ENCODE measurements around the gene BBS10.
"Not testable (repeated sequence)": the region's sequence is repeated elsewhere in the genome, so short reads cannot be mapped to it uniquely, and the experiment has no call there.

BBS10 gene

DNA sequence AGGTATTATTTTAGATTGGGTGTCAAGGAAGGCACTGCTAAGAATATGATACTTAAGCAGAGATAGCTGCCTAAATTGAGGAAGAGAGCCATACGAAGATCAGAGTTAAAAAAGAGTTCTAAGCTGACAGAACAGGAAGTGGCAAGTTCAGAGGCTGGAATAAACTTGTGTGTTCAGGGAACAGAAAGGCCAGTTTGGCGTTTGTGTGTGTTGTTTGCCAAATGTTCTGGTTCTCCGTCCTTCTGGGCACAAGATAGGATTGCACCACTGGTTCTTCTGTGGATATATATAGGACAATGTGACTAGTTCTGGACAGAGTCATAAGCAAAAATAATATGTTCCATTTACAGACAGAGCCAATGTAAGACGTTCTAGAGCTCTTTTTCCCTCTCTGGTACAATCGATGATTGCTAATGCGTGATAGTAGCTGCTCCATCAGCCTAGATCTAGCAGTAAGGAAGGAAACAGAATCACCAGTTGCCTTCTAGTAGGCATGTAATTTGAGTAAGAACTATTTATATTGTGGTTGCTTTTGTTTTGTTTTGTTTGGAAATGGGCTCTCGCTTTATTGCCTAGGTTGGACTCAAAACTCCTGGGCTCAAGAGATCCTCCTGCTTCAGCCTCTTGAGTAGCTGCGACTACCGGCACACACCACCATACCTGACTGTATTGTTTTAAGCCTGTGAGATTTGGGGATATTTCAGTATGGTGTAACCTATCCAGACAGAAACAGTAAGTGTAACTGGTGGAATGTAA, 7.4 kb downstream of the BBS10 start:
- no peak for DNase-seq
- intact Hi-C loops (cut with DNase I), result loop anchor here (10.0 kb wide), 1 partner anchor 186 kb away; no protein-coding TSS in a partner anchor

DNA sequence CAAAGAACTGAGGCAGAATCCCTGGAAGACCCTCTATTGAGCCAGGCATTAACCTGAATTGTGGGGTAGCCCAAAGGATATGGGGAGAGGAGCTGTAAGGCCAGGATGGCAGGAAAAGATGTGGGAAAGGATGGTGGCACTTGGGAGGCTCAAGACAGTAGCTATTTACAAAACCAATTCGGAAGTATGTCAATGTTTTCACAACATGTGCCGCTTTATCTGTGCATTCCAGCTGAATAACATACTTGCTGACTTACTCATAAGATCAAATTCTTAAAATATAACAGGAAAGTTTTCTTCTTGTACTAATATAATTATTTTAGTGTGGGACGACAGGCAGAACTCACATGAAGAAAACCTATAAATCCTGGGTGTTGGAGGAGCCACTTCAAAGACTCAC, 10.6 kb downstream of the BBS10 start:
- intact Hi-C loops (cut with DNase I), result loop anchor here (10.0 kb wide), 1 partner anchor 53 kb away; no protein-coding TSS in a partner anchor
- DNase-seq, result no peak

DNA sequence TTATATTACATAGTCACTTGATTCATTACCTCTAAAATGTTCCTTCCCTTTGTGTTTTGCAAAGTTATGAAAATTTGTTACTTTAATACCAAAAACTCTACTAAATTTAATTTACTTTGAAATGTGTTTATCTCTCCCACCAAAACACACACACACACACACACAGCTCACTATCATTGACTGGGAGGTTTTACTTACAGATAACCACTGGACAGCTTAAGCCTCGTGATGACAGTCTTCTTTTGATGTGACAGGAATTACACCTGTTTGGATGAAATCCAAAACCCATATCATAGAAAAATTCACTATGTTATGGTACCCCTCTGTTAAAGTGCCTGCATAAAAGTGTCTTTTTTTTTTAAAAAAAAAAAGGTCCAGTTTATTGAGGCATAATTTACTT, 15.6 kb downstream of the BBS10 start:
- intact Hi-C loops (cut with DNase I), result loop anchor here (10.0 kb wide), 1 partner anchor 48 kb away; no protein-coding TSS in a partner anchor

DNA sequence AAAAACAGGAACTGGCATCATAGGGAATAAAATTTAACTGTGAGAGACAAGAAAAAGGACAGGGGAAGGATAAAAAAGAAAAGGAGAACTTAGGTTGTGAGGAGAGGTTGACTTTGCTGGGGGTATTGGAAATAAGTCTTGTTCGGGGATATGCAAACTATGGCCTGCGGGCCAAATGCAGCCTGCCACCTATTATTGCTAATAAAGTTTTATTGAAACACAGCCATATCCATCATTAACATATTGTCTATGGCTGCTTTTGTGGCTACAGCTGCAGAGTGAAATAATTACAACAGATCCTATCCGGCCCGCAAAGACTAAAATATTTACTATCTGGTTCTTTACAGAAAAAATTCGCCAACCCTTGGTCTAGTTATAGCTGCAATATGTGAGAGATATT, 18.6 kb downstream of the BBS10 start:
- intact Hi-C loops (cut with DNase I), result loop anchor here (10.0 kb wide), 1 partner anchor 45 kb away; no protein-coding TSS in a partner anchor

More for the DNA sequence above, 15.6 kb downstream of the BBS10 start:
- no peak for DNase-seq

DNA sequence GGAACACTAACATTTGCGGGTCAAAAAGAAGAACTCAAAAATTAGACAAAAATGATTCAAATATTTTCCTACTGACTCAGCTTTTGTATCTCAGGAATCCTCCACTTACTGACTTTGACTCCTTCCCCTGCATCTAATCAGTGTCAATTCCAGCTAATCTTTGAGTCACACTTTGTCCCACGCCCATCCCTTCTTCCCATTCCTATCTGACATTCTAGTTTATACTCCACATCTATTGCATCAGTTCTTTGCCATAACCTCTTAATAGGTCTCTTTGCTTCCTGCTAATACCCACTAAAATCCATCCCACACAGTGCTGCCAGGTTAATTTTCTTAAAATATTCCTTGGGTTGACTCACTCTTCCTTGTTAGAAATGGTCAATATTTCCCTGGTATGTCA, 19.1 kb downstream of the BBS10 start:
- no peak for DNase-seq
- intact Hi-C loops (cut with DNase I), result no loop called here

More for the DNA sequence above, 18.6 kb downstream of the BBS10 start:
- no peak for DNase-seq

DNA sequence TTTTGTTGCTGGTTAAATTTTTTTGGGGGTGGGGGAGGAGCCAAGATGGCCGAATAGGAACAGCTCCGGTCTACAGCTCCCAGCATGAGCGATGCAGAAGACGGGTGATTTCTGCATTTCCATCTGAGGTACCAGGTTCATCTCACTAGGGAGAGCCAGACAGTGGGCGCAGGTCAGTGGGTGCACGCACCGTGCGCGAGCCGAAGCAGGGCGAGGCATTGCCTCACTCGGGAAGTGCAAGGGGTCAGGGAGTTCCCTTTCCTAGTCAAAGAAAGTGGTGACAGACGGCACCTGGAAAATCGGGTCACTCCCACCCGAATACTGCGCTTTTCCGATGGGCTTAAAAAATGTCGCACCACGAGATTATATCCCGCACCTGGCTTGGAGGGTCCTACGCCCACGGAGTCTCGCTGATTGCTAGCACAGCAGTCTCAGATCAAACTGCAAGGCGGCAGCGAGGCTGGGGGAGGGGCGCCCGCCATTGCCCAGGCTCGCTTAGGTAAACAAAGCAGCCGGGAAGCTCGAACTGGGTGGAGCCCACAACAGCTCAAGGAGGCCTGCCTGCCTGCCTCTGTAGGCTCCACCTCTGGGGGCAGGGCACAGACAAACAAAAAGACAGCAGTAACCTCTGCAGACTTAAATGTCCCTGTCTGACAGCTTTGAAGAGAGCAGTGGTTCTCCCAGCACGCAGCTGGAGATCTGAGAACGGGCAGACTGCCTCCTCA, 28.5 kb downstream of the BBS10 start:
- DNase-seq; intact Hi-C loops (cut with DNase I): not testable (repeated sequence)

DNA sequence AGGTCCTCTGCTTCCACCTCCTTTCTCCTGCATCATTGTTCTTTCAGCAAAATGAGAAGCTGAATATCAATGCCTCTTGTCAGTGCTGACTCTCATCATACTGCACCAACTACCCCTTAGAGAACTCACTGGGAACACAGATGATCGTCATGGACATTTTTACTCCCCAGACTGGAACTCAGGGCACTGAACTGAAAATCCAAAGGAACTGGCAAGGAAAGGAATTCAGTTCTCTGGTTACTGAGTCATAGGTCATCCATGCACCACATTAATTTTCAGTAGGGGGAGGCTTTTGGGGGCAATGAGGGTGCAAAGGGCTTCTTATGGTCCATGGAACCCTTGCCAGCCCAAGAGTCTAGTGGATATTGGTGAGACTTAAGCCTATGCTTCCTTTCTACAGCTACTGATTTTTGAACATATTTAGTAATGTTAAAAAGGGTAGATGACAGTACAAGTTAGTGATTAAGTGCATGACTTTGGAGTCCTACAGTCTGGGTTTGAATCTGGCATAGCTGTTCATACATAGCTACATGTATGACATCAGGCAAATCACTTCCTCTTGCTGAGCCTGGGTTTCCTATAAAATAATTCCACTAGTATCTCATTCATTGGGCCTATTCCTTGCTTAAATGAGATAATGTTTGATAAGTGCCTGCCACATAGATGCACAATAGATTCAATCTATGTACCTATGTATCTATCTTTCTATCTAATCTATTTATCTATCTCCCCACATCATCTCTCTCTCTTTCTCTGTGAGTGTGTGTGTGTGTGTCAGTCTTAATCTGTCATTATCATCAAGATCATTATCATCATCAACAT, 29.2 kb downstream of the BBS10 start:
- no peak for DNase-seq
- intact Hi-C loops (cut with DNase I), result no loop called here

DNA sequence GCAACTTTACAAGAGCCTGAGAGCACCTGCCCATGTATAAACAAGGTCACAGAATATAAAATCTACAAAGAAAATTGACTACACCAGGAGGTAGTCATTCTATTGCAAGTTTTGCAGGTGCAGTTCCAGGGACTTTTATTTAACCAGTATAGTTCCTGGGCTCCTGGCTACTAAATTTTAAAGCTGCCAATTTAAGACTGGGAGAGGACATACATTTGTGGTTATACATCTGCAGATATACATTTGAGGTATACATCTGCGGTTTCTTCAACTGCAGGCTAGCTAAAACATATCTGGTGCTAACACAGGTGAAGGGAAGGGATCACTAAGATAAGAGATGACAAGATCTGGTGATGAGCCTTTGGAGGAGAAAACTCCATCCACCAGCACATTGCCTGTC, 30.2 kb downstream of the BBS10 start:
- DNase-seq, result no peak
- intact Hi-C loops (cut with DNase I), result no loop called here

DNA sequence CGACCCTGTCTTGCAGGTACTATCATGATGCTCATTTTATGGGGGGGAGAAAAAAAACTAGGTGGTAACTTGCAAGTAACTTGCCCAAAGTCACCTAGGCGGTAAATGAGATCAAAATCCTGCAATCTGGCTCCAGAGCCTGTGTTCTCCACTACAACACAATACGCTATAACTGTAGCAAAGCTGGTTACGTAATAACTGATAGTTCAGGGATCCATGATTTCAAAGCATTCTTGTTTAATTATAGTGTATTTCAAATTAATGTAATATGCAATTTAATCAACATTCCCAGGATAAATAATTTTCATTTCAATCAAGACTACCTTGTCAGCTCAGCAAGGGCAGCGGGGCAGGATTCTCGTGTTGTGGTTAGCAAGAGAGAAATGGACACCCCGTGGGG, 31.7 kb downstream of the BBS10 start:
- DNase-seq, result no peak

DNA sequence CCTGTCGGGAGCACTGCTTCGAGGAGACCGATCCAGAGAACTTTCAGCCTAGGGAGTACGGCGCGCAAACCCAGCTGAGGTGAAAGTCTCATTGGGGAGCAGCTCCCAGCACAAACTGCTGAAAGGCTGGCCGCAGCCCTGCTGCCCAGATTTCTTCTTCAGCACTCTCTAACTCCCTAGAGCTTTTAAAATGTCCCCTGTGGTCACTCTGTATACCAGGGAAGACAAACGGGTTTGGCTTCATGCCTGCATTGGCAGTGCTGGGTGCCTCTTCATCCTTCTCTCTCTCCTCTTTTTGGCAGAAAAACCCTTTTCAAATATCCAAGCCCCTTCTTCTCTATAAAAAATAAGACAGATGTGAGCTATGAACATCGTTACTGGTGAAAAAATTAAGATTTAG, 34.9 kb downstream of the BBS10 start:
- no peak for DNase-seq
- intact Hi-C loops (cut with DNase I), result no loop called here

More for the DNA sequence above, 31.7 kb downstream of the BBS10 start:
- intact Hi-C loops (cut with DNase I), result no loop called here

DNA sequence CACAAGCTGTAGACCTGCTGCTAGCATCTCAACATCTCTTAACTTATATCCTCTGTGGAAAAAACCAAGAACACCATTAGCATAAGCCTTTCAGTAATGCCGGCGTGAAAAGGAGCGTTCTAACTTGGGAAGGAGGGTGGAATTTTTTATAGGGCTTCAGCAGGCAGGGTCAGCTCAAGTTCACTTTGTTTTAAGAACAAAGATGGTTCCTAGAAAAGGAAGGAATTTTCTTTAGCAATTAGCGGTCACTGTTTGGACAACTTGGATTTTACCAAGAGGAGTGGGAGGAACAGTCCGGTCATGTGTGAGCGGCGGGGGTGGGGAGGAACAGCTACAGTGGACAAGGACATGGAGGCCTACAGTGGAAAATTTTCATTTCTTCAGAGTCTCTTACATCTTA, 35.9 kb downstream of the BBS10 start:
- peak in 1 of 10 donors; percentile 24 for DNase-seq
- intact Hi-C loops (cut with DNase I), result no loop called here

DNA sequence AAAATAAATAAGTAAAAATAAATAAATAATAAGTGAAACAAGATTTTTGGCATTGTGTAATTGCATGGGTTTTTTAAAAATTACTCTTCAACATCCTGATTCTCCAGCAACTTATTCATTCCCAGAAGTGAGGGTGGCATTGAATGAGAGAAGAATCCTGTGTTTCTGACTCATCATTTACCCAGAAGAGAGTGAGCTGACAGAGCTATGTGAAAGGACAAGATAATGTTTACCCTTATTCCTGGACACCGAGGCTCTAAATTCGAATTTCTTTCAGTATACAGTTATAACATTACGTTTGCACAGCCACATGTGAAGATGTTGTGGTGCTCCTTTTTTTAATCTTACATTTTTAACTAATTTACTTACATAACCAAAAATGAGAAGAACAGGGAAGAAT, 36.4 kb downstream of the BBS10 start:
- intact Hi-C loops (cut with DNase I), result no loop called here
- DNase-seq, result no peak

DNA sequence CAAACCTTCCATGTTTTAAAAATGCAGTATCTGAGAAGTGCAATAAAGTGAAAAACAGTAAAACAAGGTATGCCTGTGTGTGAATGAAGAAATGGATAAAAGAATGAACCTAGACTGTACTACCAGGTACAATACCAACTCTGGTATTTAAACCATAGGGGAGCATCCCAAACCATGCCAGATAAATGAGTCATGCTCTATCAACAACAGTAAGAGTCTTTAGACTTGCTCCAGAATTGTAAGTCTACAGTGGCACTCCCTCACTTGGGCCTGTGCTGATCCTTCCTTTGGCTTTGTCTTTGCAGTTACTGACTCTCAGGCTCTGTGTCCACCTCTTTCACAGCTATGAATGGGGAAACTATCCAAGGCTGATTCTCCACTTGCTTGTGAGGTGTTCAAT, 38.1 kb downstream of the BBS10 start:
- no peak for DNase-seq
- intact Hi-C loops (cut with DNase I), result no loop called here

DNA sequence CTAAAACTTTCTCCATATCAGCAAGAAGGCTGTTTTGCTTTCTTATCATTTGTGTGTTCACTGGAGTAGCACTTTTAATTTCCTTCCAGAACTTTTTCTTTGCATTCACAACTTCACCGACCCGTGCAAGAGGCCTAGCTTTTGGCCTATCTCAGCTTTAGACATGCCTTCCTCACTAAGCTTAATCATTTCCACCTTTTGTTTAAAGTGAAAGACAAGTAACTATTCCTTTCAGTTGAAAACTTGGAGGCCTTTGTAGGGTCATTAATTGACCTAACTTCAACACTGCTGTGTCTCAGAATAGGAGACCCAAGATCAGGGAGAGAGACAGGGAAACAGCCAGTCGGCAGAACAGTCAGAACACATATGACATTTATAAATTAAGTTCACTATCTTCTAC, 39.3 kb downstream of the BBS10 start:
- intact Hi-C loops (cut with DNase I), result no loop called here
- DNase-seq, result no peak

DNA sequence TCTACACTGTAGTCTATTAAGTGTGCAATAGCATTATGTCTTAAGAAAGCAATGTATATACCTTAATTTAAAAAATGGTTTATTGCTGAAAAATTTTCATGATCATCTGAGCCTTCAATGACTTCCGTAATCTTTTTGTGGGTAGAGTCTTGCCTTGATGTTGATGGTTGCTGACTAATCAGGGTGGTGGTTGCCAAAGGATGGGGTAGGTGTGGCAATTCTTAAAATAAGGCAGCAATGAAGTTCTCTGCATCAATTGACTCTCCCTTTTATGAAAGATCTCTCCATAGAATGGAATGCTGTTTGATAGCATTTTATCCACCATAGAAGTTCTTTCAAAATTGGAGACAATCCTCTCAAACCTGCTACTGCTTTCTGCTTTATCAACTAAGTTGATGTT, 41.1 kb downstream of the BBS10 start:
- no peak for DNase-seq
- intact Hi-C loops (cut with DNase I), result no loop called here

DNA sequence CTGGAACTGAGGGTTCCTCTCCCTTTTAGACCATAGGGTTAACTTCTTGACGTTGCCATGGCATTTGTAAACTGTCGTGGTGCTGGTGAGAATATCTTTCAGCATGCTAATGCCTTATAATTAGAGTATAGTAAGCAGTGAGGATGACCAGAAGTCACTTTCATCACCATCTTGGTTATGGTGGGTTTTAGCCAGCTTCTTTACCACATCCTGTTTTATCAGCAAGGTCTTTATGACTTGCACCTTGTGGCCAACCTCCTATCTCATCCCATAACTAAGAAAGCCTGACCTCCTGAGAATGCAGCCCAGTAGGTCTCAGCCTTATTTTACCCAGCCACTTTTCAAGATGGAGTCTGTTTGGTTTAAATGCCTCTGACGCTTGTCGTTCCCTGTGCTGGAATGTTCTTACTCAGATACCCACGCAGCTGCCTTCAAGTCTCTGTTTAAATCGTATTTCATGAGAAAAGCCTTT, 44.2 kb downstream of the BBS10 start:
- DNase-seq, result no peak
- intact Hi-C loops (cut with DNase I), result no loop called here

DNA sequence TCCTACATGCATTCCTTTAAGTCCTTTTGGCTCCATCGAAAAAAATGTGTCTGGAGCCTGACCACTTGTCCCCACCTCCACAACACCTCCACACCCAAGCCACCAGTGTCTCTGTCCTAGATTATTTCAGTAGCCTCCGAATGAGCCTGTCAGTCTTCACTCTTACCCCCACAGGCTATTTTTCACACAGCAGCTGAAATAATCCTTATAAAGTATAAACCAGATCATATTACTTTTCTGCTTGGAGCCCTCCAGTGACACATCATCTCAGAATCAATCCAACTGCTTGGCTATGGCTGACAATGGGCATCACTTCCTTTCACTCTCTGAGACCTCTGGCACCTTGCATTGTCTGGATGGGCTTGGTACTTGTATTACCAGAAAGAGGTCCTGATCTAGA, 44.9 kb downstream of the BBS10 start:
- intact Hi-C loops (cut with DNase I), result no loop called here
- DNase-seq, result no peak

DNA sequence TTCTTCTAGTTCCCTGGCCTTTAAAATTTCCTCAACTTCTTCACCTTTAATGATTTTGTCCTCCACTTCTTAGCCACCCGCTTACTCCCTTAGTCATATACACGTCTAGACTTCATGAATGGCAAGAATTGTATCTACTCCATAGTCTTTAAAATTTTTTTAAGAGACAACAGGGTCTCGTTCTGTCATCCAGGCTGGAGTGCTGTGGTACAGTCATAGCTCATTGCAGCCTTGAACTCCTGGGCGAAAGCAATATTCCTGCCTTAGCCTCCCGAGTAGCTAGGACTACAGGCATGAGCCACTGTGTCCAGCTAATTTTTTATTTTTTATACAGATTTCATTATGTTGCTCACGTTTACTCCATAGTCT, 47.9 kb downstream of the BBS10 start:
- DNase-seq, result no peak
- intact Hi-C loops (cut with DNase I), result no loop called here

DNA sequence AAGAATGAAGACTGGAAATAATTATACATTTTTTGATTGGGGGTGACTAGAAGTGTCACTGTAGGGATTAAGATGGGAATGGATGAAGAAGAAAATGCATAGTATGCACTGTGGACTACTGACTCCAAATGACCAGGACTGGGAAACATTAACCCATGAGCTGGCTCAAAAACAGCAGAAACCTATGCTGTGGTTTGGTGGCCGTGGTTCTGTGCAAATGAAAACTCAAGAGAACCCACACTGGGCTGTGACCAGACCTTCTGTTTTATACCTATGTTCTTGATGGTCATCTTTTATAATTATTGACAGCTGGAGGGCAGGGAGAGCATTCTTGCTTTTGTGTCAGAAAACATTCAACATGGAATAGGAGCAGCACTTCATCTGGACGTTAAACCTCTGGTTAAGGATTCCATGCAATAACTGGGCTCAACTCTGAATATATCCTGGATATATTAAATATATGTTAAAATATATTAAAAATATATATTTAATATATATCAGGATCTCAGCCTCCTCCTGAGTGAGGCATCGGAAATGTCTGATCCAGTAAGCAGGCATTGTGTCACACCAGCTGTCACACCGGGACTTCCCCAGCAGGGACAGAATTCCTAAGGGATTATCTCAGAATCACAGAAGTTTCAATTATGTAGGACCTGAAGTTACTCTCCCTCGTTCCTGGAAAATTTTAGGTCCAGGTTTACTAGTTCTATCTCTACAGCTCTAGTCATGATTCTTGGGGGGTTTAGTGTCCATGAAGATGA, 48.5 kb downstream of the BBS10 start:
- intact Hi-C loops (cut with DNase I), result no loop called here
- DNase-seq, result no peak

Measured in posterior cingulate gyrus (tissue), 11 donors.